ENCODE results near the gene CCDC6. TPM values are rescaled to one million over a fixed set of nuclear protein-coding genes. Genes with fewer than 3 reads are reported as not detected.

The CCDC6 gene
- total RNA-seq, 1 experiment from 2014 or later: 22.0 TPM

- Histone ChIP-seq H3K27me3 (ENCODE audit: control insufficient read depth, insufficient read depth, low read length) (no peaks in the 10 kb centered on the region), H3K36me3 (replicated peaks; ENCODE audit: control insufficient read depth, insufficient read depth, low read length) (no peaks in the 10 kb centered on the region), H3K4me3 (ENCODE audit: insufficient read depth, low read depth, low read length) (no peak overlapping the region)
- no peak for DNase-seq
These were observed 42.0 kb downstream of the CCDC6 start for GRCh38 chr10:59864141-59864962.

GRCh38 chr10:59859570-59859969, 46.8 kb downstream of the CCDC6 start:
- no peak for DNase-seq
- no peaks in the 10 kb centered on the region for H3K36me3 ChIP-seq (replicated peaks; ENCODE audit: control insufficient read depth, insufficient read depth, low read length)
- no peaks in the 10 kb centered on the region for H3K27me3 ChIP-seq (ENCODE audit: control insufficient read depth, insufficient read depth, low read length)
- H3K4me3 ChIP-seq (ENCODE audit: insufficient read depth, low read depth, low read length): no peak overlapping the region

- H3K36me3 ChIP-seq (replicated peaks; ENCODE audit: control insufficient read depth, insufficient read depth, low read length): no peaks in the 10 kb centered on the region
- DNase-seq: no peak
- H3K4me3 ChIP-seq (ENCODE audit: insufficient read depth, low read depth, low read length): no peak overlapping the region
- no peaks in the 10 kb centered on the region for H3K27me3 ChIP-seq (ENCODE audit: control insufficient read depth, insufficient read depth, low read length)
These were observed 48.4 kb downstream of the CCDC6 start for GRCh38 chr10:59857921-59858320.

- Histone ChIP-seq H3K36me3 (replicated peaks; ENCODE audit: control insufficient read depth, insufficient read depth, low read length) (no peaks in the 10 kb centered on the region), H3K27me3 (ENCODE audit: control insufficient read depth, insufficient read depth, low read length) (no peaks in the 10 kb centered on the region), H3K4me3 (ENCODE audit: insufficient read depth, low read depth, low read length) (no peak overlapping the region)
- DNase-seq: no peak
These were observed 49.3 kb downstream of the CCDC6 start for GRCh38 chr10:59857049-59857448.

GRCh38 chr10:59856104-59856503, 50.3 kb downstream of the CCDC6 start:
- no peak overlapping the region for H3K4me3 ChIP-seq (ENCODE audit: insufficient read depth, low read depth, low read length)
- H3K36me3 ChIP-seq (replicated peaks; ENCODE audit: control insufficient read depth, insufficient read depth, low read length): no peaks in the 10 kb centered on the region
- DNase-seq: no peak
- H3K27me3 ChIP-seq (ENCODE audit: control insufficient read depth, insufficient read depth, low read length): no peaks in the 10 kb centered on the region

GRCh38 chr10:59854571-59854970, 51.8 kb downstream of the CCDC6 start:
- no peak for DNase-seq
- H3K27me3 ChIP-seq (ENCODE audit: control insufficient read depth, insufficient read depth, low read length): no peaks in the 10 kb centered on the region
- no peaks in the 10 kb centered on the region for H3K36me3 ChIP-seq (replicated peaks; ENCODE audit: control insufficient read depth, insufficient read depth, low read length)
- H3K4me3 ChIP-seq (ENCODE audit: insufficient read depth, low read depth, low read length): no peak overlapping the region

GRCh38 chr10:59852670-59853069, 53.7 kb downstream of the CCDC6 start:
- no peak for DNase-seq
- H3K4me3 ChIP-seq (ENCODE audit: insufficient read depth, low read depth, low read length): no peak overlapping the region
- H3K36me3 ChIP-seq (replicated peaks; ENCODE audit: control insufficient read depth, insufficient read depth, low read length): no peaks in the 10 kb centered on the region
- no peaks in the 10 kb centered on the region for H3K27me3 ChIP-seq (ENCODE audit: control insufficient read depth, insufficient read depth, low read length)

GRCh38 chr10:59851864-59852263, 54.5 kb downstream of the CCDC6 start:
- DNase-seq: no peak
- H3K4me3 ChIP-seq (ENCODE audit: insufficient read depth, low read depth, low read length): no peak overlapping the region
- H3K36me3 ChIP-seq (replicated peaks; ENCODE audit: control insufficient read depth, insufficient read depth, low read length): no peaks in the 10 kb centered on the region
- H3K27me3 ChIP-seq (ENCODE audit: control insufficient read depth, insufficient read depth, low read length): no peaks in the 10 kb centered on the region

GRCh38 chr10:59847888-59848287, 58.5 kb downstream of the CCDC6 start:
- H3K36me3 ChIP-seq (replicated peaks; ENCODE audit: control insufficient read depth, insufficient read depth, low read length): peaks cover 1% of the 10 kb centered on the region
- DNase-seq: no peak
- H3K4me3 ChIP-seq (ENCODE audit: insufficient read depth, low read depth, low read length): no peak overlapping the region
- H3K27me3 ChIP-seq (ENCODE audit: control insufficient read depth, insufficient read depth, low read length): no peaks in the 10 kb centered on the region

GRCh38 chr10:59847326-59847725, 59.0 kb downstream of the CCDC6 start:
- H3K36me3 ChIP-seq (replicated peaks; ENCODE audit: control insufficient read depth, insufficient read depth, low read length): peaks cover 1% of the 10 kb centered on the region
- H3K4me3 ChIP-seq (ENCODE audit: insufficient read depth, low read depth, low read length): no peak overlapping the region
- H3K27me3 ChIP-seq (ENCODE audit: control insufficient read depth, insufficient read depth, low read length): no peaks in the 10 kb centered on the region
- DNase-seq: peak; percentile 49

- Histone ChIP-seq H3K27me3 (ENCODE audit: control insufficient read depth, insufficient read depth, low read length) (no peaks in the 10 kb centered on the region), H3K36me3 (replicated peaks; ENCODE audit: control insufficient read depth, insufficient read depth, low read length) (peaks cover 1% of the 10 kb centered on the region), H3K4me3 (ENCODE audit: insufficient read depth, low read depth, low read length) (no peak overlapping the region)
- DNase-seq: no peak
These were observed 61.9 kb downstream of the CCDC6 start for GRCh38 chr10:59844436-59844835.

GRCh38 chr10:59843748-59844147, 62.6 kb downstream of the CCDC6 start:
- H3K27me3 ChIP-seq (ENCODE audit: control insufficient read depth, insufficient read depth, low read length): no peaks in the 10 kb centered on the region
- no peak overlapping the region for H3K4me3 ChIP-seq (ENCODE audit: insufficient read depth, low read depth, low read length)
- DNase-seq: no peak
- H3K36me3 ChIP-seq (replicated peaks; ENCODE audit: control insufficient read depth, insufficient read depth, low read length): peaks cover 1% of the 10 kb centered on the region

GRCh38 chr10:59839576-59839975, 66.8 kb downstream of the CCDC6 start:
- DNase-seq: no peak

GRCh38 chr10:59838085-59838789, 68.1 kb downstream of the CCDC6 start:
- no peak for DNase-seq
- Histone ChIP-seq H3K4me3 (ENCODE audit: insufficient read depth, low read depth, low read length) (no peak overlapping the region), H3K27me3 (ENCODE audit: control insufficient read depth, insufficient read depth, low read length) (no peaks in the 10 kb centered on the region), H3K36me3 (replicated peaks; ENCODE audit: control insufficient read depth, insufficient read depth, low read length) (no peaks in the 10 kb centered on the region)

More at GRCh38 chr10:59839576-59839975, 66.8 kb downstream of the CCDC6 start:
- H3K4me3 ChIP-seq (ENCODE audit: insufficient read depth, low read depth, low read length): no peak overlapping the region
- peaks cover 1% of the 10 kb centered on the region; the same call in 1 of the 2 replicates for H3K36me3 ChIP-seq (replicated peaks; ENCODE audit: control insufficient read depth, insufficient read depth, low read length)
- no peaks in the 10 kb centered on the region for H3K27me3 ChIP-seq (ENCODE audit: control insufficient read depth, insufficient read depth, low read length)

- Histone ChIP-seq H3K27me3 (ENCODE audit: control insufficient read depth, insufficient read depth, low read length) (no peaks in the 10 kb centered on the region), H3K36me3 (replicated peaks; ENCODE audit: control insufficient read depth, insufficient read depth, low read length) (peaks cover 3% of the 10 kb centered on the region; the same call in 1 of the 2 replicates), H3K4me3 (ENCODE audit: insufficient read depth, low read depth, low read length) (no peak overlapping the region)
- DNase-seq: no peak
These were observed 72.5 kb downstream of the CCDC6 start for GRCh38 chr10:59833810-59834209.

Measured in H7 (cell line).